H9 (cell line): ENCODE measurements around the gene CCL17. TPM values are rescaled to one million over a fixed set of nuclear protein-coding genes. Genes with fewer than 3 reads are reported as not detected.

ENCODE experiments used
- DNase-seq: peaks from one replicate; pipeline ENCODE4 v3.0.0-alpha.2; 2017
- H2AFZ ChIP-seq: one replicate; pipeline ENCODE4 v1.6.1; 2013; ENCODE audit warnings: mild to moderate bottlenecking, low read length, control low read depth, moderate library complexity
- H2AK5ac ChIP-seq: 2 replicates; pipeline ENCODE4 v1.6.1; 2013; ENCODE audit warnings: low read length, control low read depth, mixed read lengths; ENCODE audit not compliant: insufficient read length
- H2BK120ac ChIP-seq: one replicate; pipeline ENCODE4 v1.6.1; 2013; ENCODE audit warnings: low read depth, mild to moderate bottlenecking, low read length, control low read depth, inconsistent platforms; ENCODE audit not compliant: poor library complexity, severe bottlenecking
- H2BK12ac ChIP-seq: 2 replicates; pipeline ENCODE4 v1.6.1; 2013; ENCODE audit warnings: low read length, control low read depth, mixed read lengths, low read depth; ENCODE audit not compliant: insufficient read length
- H2BK15ac ChIP-seq: 2 replicates; pipeline ENCODE4 v1.6.1; 2013; ENCODE audit warnings: low read depth, low read length, control low read depth
- H2BK20ac ChIP-seq: one replicate; pipeline ENCODE4 v1.6.1; 2013; ENCODE audit warnings: low read depth, mild to moderate bottlenecking, low read length, control low read depth, inconsistent platforms; ENCODE audit not compliant: poor library complexity, severe bottlenecking
- H2BK5ac ChIP-seq: 2 replicates; pipeline ENCODE4 v1.6.1; 2013; ENCODE audit warnings: low read length, control low read depth, mixed read lengths; ENCODE audit not compliant: insufficient read length
- H3K14ac ChIP-seq: 2 replicates; pipeline ENCODE4 v1.6.1; 2013; ENCODE audit warnings: low read length, control low read depth; ENCODE audit not compliant: insufficient read depth
- H3K18ac ChIP-seq: 2 replicates; pipeline ENCODE4 v1.6.1; 2013; ENCODE audit warnings: low read depth, mild to moderate bottlenecking, mixed read lengths, low read length, control low read depth; ENCODE audit not compliant: insufficient read length
- H3K23ac ChIP-seq: 2 replicates; pipeline ENCODE4 v1.6.1; 2013; ENCODE audit warnings: low read length, control low read depth, mixed read lengths, low read depth; ENCODE audit not compliant: insufficient read length
- H3K23me2 ChIP-seq: 2 replicates; pipeline ENCODE4 v1.6.1; 2013; ENCODE audit warnings: low read depth, mild to moderate bottlenecking, mixed read lengths, low read length, control low read depth; ENCODE audit not compliant: insufficient read length, poor library complexity, severe bottlenecking
- H3K27ac ChIP-seq: 2 replicates; pipeline ENCODE4 v1.5.1; 2013; ENCODE audit warnings: low read length, control low read depth, mixed read lengths, low read depth; ENCODE audit not compliant: insufficient read length
- H3K27me3 ChIP-seq: 2 replicates; pipeline ENCODE4 v1.6.1; 2013; ENCODE audit warnings: low read length, control low read depth, inconsistent platforms; ENCODE audit not compliant: insufficient read depth
- H3K4ac ChIP-seq: 2 replicates; pipeline ENCODE4 v1.6.1; 2013; ENCODE audit warnings: low read depth, mild to moderate bottlenecking, control low read depth, inconsistent platforms, low read length, moderate library complexity
- H3K4me1 ChIP-seq: 2 replicates; pipeline ENCODE4 v1.6.1; 2013; ENCODE audit warnings: low read length, control low read depth, inconsistent platforms; ENCODE audit not compliant: insufficient read depth
- H3K4me2 ChIP-seq: 2 replicates; pipeline ENCODE4 v1.6.1; 2013; ENCODE audit warnings: low read length, control low read depth, mixed read lengths; ENCODE audit not compliant: insufficient read length, insufficient read depth
- H3K56ac ChIP-seq: 2 replicates; pipeline ENCODE4 v1.6.1; 2013; ENCODE audit warnings: low read depth, mild to moderate bottlenecking, mixed read lengths, low read length, control low read depth; ENCODE audit not compliant: insufficient read length
- H3K79me1 ChIP-seq: 2 replicates; pipeline ENCODE4 v1.6.1; 2013; ENCODE audit warnings: low read depth, mild to moderate bottlenecking, moderate library complexity, low read length, control low read depth, inconsistent platforms; ENCODE audit not compliant: insufficient read depth, poor library complexity, severe bottlenecking
- H3K79me2 ChIP-seq: 2 replicates; pipeline ENCODE4 v1.6.1; 2013; ENCODE audit warnings: low read length, control low read depth, inconsistent platforms; ENCODE audit not compliant: insufficient read depth
- H3K9ac ChIP-seq: 2 replicates; pipeline ENCODE4 v1.6.1; 2013; ENCODE audit warnings: low read length, control low read depth, mixed read lengths; ENCODE audit not compliant: insufficient read length; ENCODE audit errors: extremely low read depth
- H3K9me3 ChIP-seq: one replicate; pipeline ENCODE4 v1.6.1; 2013; ENCODE audit warnings: low read depth, low read length, inconsistent platforms; ENCODE audit not compliant: control insufficient read depth
- H3T11ph ChIP-seq: one replicate; pipeline ENCODE4 v1.6.1; 2013; ENCODE audit warnings: mild to moderate bottlenecking, low read length, control low read depth, inconsistent platforms
- H4K20me1 ChIP-seq: one replicate; pipeline ENCODE4 v1.6.1; 2013; ENCODE audit not compliant: control insufficient read depth, insufficient read length, insufficient read depth
- H4K5ac ChIP-seq: 2 replicates; pipeline ENCODE4 v1.6.1; 2013; ENCODE audit warnings: low read depth, mild to moderate bottlenecking, mixed read lengths, low read length, control low read depth; ENCODE audit not compliant: insufficient read length
- H4K8ac ChIP-seq: replicated peaks from 2 replicates; pipeline ENCODE4 v1.6.1; 2013; ENCODE audit warnings: low read length, control low read depth, mixed read lengths, low read depth; ENCODE audit not compliant: insufficient read length
- H4K91ac ChIP-seq: 2 replicates; pipeline ENCODE4 v1.6.1; 2013; ENCODE audit warnings: low read depth, mild to moderate bottlenecking, moderate library complexity, mixed read lengths, low read length, control low read depth; ENCODE audit not compliant: insufficient read length
- H3K27ac Mint-ChIP-seq, 3 experiments: 2 replicates in 2 of 3; 3 replicates in 1 of 3; pipeline ENCODE4 v1.8.0; 2020 to 2021; ENCODE audit warnings: mixed read lengths in 3 of 3, mild to moderate bottlenecking in 1 of 3, moderate library complexity in 1 of 3
- H3K27me3 Mint-ChIP-seq: 2 replicates; pipeline ENCODE4 v1.8.0; 2021; ENCODE audit warnings: low read depth, mild to moderate bottlenecking, moderate library complexity, mixed read lengths
- H3K36me3 Mint-ChIP-seq, 3 experiments: 2 replicates in 2 of 3; 3 replicates in 1 of 3; pipeline ENCODE4 v1.8.0; 2020 to 2021; ENCODE audit warnings: low read depth in 3 of 3, mixed read lengths in 3 of 3; ENCODE audit not compliant: insufficient read depth in 1 of 3
- H3K4me1 Mint-ChIP-seq, 2 experiments: 2 replicates each; pipeline ENCODE4 v1.8.0; 2020; ENCODE audit warnings: mixed read lengths in 2 of 2
- H3K4me3 Mint-ChIP-seq, 2 experiments: 2 replicates in 1 of 2; 3 replicates in 1 of 2; pipeline ENCODE4 v1.8.0; 2020 to 2021; ENCODE audit warnings: mild to moderate bottlenecking in 2 of 2, mixed read lengths in 2 of 2, moderate library complexity in 1 of 2
- H3K9me3 Mint-ChIP-seq, 2 experiments: 2 replicates in 1 of 2; 3 replicates in 1 of 2; pipeline ENCODE4 v1.8.0; 2020; ENCODE audit warnings: mild to moderate bottlenecking in 2 of 2, mixed read lengths in 2 of 2, moderate library complexity in 1 of 2
- CTCF ChIP-seq: fragments of 200-600 bp; sonication (generic); conservative IDR thresholded peaks from 3 replicates; pipeline ENCODE4 v1.8.0; 2021; ENCODE audit warnings: antibody characterized with exemption, mild to moderate bottlenecking
- WGBS: extraction: QIAGEN DNeasy Blood & Tissue Kit; methylation state at CpG from one replicate; pipeline ENCODE4 v1.1.7; 2013; ENCODE audit warnings: missing lambda C conversion rate, low lambda C conversion rate, mixed read lengths; ENCODE audit not compliant: insufficient read length; ENCODE audit errors: extremely low coverage; 5-methylcytosine and 5-hydroxymethylcytosine counted together
- total RNA-seq: library from RNA; stranded (reverse); gene quantifications from 2 replicates; pipeline ENCODE4 v1.2.1, GENCODE V29; 2021

CCL17 gene
- total RNA-seq, 1 experiment from 2014 or later: not detected

DNA sequence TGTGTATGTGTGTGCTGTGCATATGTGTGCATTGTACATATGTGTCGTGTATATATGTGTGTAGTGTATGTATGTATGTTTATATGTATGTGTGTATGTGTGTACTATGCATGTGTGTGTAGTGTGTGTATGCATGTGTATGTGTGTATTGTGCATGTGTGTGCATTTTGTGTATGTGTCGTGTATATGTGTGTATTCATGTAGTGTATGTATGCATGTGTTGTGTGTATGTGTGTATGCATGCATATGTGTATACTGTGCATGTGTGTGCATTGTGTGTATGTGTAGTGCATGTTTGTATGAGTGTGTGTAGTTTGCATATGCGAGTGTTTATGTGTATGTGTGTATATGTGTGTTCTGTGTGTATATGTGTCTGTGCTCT lies 15.5 kb upstream of the CCL17 start:
- no peak overlapping the region for H3T11ph ChIP-seq

More for the DNA sequence above, 15.5 kb upstream of the CCL17 start:
- H3K9me3 ChIP-seq: no peaks in the 10 kb centered on the region
- no peak overlapping the region for H2AK5ac ChIP-seq
- H3K56ac ChIP-seq: no peak overlapping the region
- WGBS: no CpG with 5 or more reads among the region's 3 CpGs
- no peak overlapping the region for H2BK120ac ChIP-seq
- H3K4me2 ChIP-seq: no peak overlapping the region
- no peaks in the 10 kb centered on the region for H3K79me2 ChIP-seq
- H2BK12ac ChIP-seq: no peak overlapping the region
- H3K27ac Mint-ChIP-seq: no peak overlapping the region
- TF ChIP-seq CTCF: no peak
- no peak overlapping the region for H3K18ac ChIP-seq
- H3K27me3 ChIP-seq: no peaks in the 10 kb centered on the region
- no peaks in the 10 kb centered on the region for H3K23me2 ChIP-seq
- H3K27me3 Mint-ChIP-seq: peaks cover 8% of the 10 kb centered on the region
- peaks cover 5 to 16% of the 10 kb centered on the region in 2 experiments for H3K4me1 Mint-ChIP-seq
- H3K14ac ChIP-seq: no peak overlapping the region
- H4K8ac ChIP-seq: no peak overlapping the region
- no peak overlapping the region for H2BK5ac ChIP-seq
- no peak overlapping the region for H3K23ac ChIP-seq
- H4K5ac ChIP-seq: no peak overlapping the region
- no peak overlapping the region for H3K27ac ChIP-seq
- no peaks in the 10 kb centered on the region for H3K36me3 Mint-ChIP-seq
- H3K79me1 ChIP-seq: no peaks in the 10 kb centered on the region
- peaks cover 2 to 5% of the 10 kb centered on the region in 2 experiments; a peak in 2 of 5 replicates for H3K9me3 Mint-ChIP-seq
- no peak overlapping the region for H4K91ac ChIP-seq
- no peak overlapping the region for H2BK20ac ChIP-seq
- H2AFZ ChIP-seq: no peak overlapping the region
- H3K4ac ChIP-seq: no peak overlapping the region
- no peak overlapping the region for H3K9ac ChIP-seq
- H3K4me1 ChIP-seq: 0 out of 2 replicates have a peak, but pooled peaks cover 2% of the 10 kb centered on the region
- no peaks in the 10 kb centered on the region for H4K20me1 ChIP-seq
- H2BK15ac ChIP-seq: no peak overlapping the region
- DNase-seq: no peak
- no peak overlapping the region for H3K4me3 Mint-ChIP-seq
